ENCODE measurements around the gene GHR.

- TF ChIP-seq CTCF (IDR thresholded peaks at IDR 0.05) (no peak), POLR2A (IDR thresholded peaks at IDR 0.05) (no peak), EP300 (IDR thresholded peaks at IDR 0.05; ENCODE audit: low read depth) (no peak)
These were observed 225.7 kb downstream of the GHR start for GRCh38 chr5:42648915-42649314.
